Suppressor macrophage (primary cell): ENCODE data around the gene TOP1.

ENCODE experiments used
- DNase-seq, 4 experiments: peaks; one replicate each; pipeline ENCODE4 v3.0.0-alpha.2; 2020 to 2022

Gene TOP1

DNA sequence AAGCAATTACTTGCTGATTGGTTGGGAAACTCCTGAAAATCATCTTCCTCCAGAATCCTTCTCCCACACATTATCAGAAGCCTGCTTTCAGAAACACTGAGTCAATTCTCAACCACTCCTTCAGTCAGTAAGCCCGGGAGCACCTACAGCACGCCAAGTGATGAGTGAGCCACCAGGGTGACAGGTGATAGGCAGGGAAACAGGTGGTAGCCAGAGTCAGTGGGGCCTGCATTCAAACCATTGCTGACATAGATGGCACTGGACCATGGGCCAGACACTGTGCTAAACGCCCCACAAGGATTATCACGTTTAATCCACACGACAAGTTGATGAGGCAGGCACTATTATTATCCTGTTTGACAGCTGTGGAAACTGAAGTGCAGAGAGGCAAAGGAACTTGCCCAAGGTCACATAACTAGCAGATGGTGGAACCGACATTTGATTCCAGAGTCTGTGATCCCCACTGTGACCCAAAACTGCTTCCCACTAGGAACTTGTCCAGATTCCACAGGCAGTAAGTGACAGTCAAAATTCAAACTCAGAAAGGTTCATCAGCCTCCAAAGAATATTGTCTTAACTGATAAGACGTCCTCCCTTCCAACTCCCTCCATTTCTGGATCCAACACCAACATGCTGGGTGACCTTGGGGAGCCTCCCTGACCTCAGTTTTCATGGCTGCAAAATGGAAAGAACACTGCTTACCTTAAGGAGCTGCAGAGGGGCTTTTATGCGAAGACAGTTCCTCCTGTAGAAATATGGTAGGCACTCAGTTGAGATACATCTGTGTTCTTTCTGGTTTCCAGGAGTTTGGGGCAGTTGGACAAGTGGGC lies 23.9 kb upstream of the TOP1 start:
- peak in 1 of 4 experiments; percentile 17 for DNase-seq

DNA sequence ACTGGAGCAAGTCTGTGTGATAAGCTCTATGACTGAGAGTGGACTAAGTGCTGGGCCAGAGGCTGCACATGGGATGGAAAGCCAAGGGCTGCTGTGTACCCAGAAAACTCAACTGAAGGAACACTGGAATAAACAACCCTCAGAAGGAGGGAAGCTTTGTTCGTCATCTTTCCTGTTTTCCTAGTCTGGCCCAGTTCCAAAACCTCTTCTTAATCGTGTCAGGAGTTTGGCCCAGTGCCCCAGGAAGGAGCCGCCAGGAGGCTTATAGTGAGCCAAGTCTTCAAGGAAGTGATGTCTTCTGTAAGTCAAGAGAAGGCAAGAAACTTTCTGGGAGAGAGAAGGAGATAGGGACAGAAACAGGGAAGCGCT lies 23.3 kb upstream of the TOP1 start:
- DNase-seq: peak; percentile 78 to 85 (median 79)

DNA sequence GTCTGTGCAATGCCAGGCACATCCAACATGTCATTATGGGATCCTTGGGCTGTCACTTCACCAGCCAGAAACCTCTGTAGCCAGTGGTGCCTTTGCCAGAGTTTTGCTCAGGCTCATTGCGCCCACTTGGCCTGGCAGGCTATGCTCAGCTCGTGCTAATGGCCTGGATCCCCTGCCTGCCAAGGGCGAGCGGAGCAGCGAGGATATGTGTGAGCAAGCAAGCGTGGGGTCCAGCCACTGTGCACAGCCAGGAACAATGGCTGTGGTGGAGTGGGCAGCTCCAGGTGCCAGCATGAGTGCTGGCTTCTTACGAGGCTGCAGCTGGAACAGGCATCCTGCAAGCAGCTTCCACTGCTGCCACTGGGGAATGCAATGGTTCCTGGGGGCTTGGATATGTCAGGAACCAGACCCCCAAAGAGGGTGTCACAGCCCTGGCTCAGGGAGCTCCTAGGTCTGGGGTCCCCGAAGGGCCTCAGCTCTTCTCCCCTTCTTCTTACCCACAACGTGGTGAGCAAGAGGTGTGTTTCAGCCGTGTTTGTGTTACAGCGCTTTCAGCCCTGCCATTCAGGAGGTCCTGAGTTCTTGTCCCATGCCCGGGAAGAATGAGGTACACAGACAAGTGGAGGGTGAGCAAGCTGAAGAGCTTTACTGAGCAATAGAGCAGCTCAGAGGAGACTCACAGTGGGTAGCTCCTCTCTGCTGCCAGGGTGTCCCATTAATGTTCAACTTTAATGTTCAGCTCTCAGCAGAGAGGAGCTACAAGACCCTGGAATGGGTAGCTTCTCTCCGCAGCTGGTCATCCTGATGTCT lies 22.3 kb upstream of the TOP1 start:
- no peak for DNase-seq

- peak in 1 of 4 experiments; percentile 26 for DNase-seq
These were observed 21.6 kb upstream of the TOP1 start for GRCh38 chr20:41006936-41007474.

GRCh38 chr20:41007481-41007880 lies 21.1 kb upstream of the TOP1 start:
- peak; percentile 15 to 63 (median 60) for DNase-seq

GRCh38 chr20:41009946-41010345 lies 18.7 kb upstream of the TOP1 start:
- DNase-seq: no peak

GRCh38 chr20:41011551-41012067 lies 17.0 kb upstream of the TOP1 start:
- peak; percentile 34 to 68 (median 61) for DNase-seq

- no peak for DNase-seq
These were observed 14.0 kb upstream of the TOP1 start for GRCh38 chr20:41014561-41015088.

DNA sequence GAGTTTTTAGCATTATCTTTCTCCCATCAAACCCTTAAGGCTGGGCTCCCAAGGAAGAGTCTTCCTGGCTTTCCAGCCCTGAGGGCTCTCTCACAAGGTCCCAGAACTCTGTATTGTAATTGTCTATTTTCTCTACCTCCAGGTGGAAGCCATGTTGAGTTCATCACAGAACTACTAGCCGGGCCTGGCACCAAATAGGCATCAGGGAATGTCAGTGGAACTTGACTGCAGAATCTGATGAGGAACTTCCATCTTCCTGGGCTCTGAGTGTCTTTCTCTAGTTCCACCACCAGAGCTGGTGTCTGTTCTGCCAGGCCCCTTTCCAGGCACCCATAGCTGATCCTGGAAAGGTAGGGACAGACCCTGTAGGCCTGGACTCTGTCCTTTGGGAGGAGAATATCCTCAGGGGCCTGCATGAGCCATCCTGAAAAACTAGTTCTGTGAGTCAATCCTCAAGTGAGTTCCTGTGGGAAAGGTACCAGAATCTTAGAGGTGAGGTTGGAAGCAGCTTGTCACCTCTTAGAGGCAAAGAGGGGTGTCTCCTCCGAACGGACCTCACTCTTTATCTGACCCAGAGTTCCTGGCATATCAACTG lies 11.1 kb upstream of the TOP1 start:
- no peak for DNase-seq

GRCh38 chr20:41018153-41018552 lies 10.5 kb upstream of the TOP1 start:
- no peak for DNase-seq

- DNase-seq: no peak
These were observed 5.1 kb upstream of the TOP1 start for GRCh38 chr20:41023549-41023948.

- DNase-seq: no peak
These were observed 1.3 kb upstream of the TOP1 start for GRCh38 chr20:41027366-41027765.

GRCh38 chr20:41027872-41028358 lies 707 bp upstream of the TOP1 start:
- no peak for DNase-seq

DNA sequence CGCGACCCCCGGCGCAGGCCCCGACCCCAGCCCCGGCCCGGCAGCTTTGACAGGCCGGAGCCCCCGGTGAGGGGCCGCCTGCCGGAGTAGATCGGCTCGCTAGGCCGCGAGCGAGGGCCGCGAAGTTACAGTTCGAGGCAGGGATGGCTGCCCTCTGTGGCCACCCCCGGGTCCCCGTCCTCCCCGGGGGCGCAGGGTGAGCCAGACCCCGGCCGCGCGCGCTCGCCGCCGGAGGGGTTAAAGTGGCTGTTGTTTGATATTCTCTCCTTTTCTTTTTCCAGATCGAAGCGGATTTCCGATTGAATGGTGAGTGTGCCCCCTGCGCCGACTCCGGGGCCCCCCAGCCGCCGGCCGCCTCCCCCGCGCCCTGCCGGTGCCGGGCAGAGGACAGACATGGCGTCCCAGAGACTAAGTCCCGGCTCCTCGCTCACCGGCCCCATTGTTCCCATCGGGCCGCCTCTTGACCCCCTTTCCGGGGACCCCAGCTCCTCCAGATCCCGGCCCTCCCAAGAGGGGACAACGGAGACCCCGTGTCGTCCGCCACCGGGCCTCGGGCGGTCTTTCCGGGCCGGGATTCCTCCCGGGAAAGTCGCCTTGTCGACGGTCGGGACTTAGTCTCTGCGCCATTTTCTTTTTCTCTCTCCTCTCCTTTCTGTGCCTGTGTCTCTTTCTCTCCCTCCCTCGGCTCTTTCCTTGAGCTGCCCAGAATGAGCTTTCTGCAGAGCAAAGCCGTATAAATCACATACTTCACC lies 704 bp downstream of the TOP1 start:
- DNase-seq: peak; percentile 24 to 61 (median 48)

DNA sequence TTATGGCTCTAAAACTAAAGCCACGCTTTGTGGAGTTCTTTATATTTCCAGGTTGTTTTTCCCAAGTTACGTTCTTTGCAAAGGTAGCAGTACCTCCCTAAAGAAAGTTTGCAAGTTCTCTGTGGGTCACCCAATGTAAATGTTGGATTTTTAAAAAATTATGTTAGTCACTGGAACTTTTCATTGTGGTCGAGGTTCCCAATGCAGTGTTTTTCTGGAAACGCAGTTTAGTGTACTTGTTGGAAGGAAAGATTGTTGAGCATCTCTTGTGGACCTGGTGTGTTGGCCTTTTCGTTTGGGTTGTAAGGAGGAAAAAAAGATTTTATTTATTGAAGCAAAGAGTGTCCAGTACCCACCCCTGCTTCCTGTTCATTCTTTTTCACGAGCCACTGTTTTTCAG lies 1.4 kb downstream of the TOP1 start:
- DNase-seq: no peak

DNA sequence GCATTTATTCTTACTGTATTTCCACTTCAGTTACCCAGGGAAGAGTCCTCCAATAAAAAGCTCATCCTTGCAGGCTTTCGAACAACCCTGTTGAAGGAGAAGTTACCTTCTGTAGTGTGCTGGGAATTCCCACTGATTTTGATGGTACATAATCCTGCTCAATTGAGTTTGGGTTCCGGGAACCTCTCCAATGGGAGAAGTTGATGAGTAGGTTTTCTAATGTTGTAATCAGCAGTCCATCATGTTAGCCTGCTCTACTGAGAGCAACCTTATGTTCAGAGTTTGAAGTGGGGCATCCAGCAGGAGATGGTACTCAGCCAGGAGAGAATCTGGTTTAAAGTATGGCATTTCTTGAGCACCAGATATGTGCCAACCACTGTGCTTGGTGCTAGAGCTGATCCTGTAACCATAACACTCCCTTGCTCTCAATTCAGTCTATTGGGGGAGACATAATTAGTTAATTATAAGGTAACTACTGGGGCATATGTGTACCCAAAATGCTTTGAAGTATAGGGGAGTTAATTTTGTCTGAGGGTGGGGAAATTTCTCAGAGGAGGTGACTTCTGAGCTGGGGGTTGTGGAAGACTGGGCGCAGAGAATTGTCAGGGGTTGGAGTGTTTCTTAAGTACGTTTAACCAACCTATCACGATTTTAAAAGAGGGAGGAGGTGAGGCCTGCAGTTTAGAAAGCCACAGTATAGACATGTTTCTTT lies 2.1 kb downstream of the TOP1 start:
- DNase-seq: no peak

DNA sequence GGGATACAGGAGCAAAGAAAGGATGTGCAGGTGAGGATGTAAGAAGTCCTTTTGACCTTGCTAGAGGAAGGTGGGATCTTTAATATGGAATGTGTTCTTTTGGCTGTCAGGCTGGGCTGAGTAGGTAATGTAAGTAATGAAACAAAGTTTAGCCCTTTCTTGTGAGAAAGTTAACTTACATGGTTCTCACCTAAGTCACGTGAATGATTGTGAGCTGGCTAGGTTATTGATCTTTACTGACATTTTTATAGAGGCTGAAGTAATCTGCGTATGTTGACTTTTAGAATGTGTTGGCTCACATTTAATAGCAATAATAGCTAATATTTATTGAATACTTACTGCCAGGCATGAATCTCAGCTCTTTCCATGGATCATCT lies 2.6 kb downstream of the TOP1 start:
- no peak for DNase-seq

DNA sequence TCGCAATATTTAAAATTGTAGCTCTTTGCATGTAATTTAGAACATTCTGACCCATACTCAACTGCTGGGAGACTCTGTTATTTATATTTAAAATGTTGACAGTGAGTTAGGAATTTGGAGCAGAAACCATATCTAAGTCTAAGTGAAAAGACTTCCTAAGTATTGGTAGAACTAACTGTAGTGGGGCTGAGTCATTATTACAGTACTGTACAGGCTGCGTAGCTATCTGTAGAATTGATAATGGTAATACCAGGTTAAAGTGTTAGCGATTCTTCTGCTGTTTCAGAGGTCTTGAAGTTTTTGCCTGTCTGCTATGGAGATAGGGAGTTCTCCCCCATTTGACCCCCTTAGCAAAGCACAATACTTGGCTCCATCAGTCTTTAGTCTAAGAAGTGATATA lies 3.6 kb downstream of the TOP1 start:
- no peak for DNase-seq

GRCh38 chr20:41034239-41034638 lies 5.6 kb downstream of the TOP1 start:
- no peak for DNase-seq

GRCh38 chr20:41035207-41035606 lies 6.6 kb downstream of the TOP1 start:
- no peak for DNase-seq

GRCh38 chr20:41037179-41037578 lies 8.6 kb downstream of the TOP1 start:
- DNase-seq: no peak
